ENCODE data around the gene FOXS1.

FOXS1 gene

GRCh38 chr20:31841928-31842327, 3.5 kb downstream of the FOXS1 start:
- 69% methylated on average over 8 of the region's 8 CpGs for WGBS
- no peaks in the 10 kb centered on the region for H3K9me3 ChIP-seq (ENCODE audit: control insufficient read depth, low read length)
- no peak overlapping the region for H3K4ac ChIP-seq (ENCODE audit: low read depth in 1 of 2, low read length in 2 of 2)
- peak overlapping the region; percentile 30 for H2BK15ac ChIP-seq (ENCODE audit: low read depth, poor library complexity, severe bottlenecking)
- no peak overlapping the region for H4K91ac ChIP-seq (ENCODE audit: low read length)
- H3K4me2 ChIP-seq (ENCODE audit: low read length, poor library complexity, severe bottlenecking), result peak overlapping the region; percentile 5
- H2AK5ac ChIP-seq (ENCODE audit: low read length, severe bottlenecking), result peak overlapping the region; percentile 91
- H2BK120ac ChIP-seq (ENCODE audit: low read depth, low read length), result no peak overlapping the region
- H2BK12ac ChIP-seq (ENCODE audit: low read length in 2 of 2), result no peak overlapping the region
- peaks cover 0 to 3% of the 10 kb centered on the region in 2 experiments for H3K36me3 ChIP-seq (ENCODE audit: control insufficient read depth in 1 of 2, insufficient read depth in 2 of 2, low read depth in 1 of 2, low read length in 2 of 2)
- no peak overlapping the region for H4K8ac ChIP-seq (ENCODE audit: low read length)
- H3K18ac ChIP-seq (ENCODE audit: low read depth in 1 of 2, low read length in 2 of 2), result peak overlapping the region in 1 of 2 experiments; percentile 49
- H3K9ac ChIP-seq (ENCODE audit: low read length), result no peak overlapping the region
- no peaks in the 10 kb centered on the region for H3K79me1 ChIP-seq (replicated peaks; ENCODE audit: low read length, poor library complexity, severe bottlenecking)
- H3K27ac ChIP-seq (ENCODE audit: low read length, poor library complexity, severe bottlenecking), result peak overlapping the region; percentile 60
- DNase-seq, result peak; percentile 43
- no peak overlapping the region for H2AFZ ChIP-seq (ENCODE audit: low read depth, low read length)
- peak overlapping the region; percentile 19 for H2BK5ac ChIP-seq (ENCODE audit: low read depth, low read length, poor library complexity, severe bottlenecking)
- peaks cover 2 to 60% of the 10 kb centered on the region in 2 experiments for H3K27me3 ChIP-seq (ENCODE audit: control insufficient read depth in 1 of 2, insufficient read depth in 1 of 2, low read length in 2 of 2)
- no peak overlapping the region for H3K4me3 ChIP-seq (ENCODE audit: insufficient read depth in 1 of 2, low read depth in 1 of 2, low read length in 2 of 2)
- no peak overlapping the region for H3K23ac ChIP-seq (ENCODE audit: low read length in 2 of 2)
- peaks cover 75% of the 10 kb centered on the region for H3K4me1 ChIP-seq (ENCODE audit: control insufficient read depth, insufficient read depth, low read depth, low read length)
- peak overlapping the region in 1 of 2 experiments; percentile 47 for H3K14ac ChIP-seq (ENCODE audit: low read length in 2 of 2)

- no peak overlapping the region for H3K4me2 ChIP-seq (ENCODE audit: low read length, poor library complexity, severe bottlenecking)
- peak overlapping the region in 1 of 2 experiments; percentile 47 for H3K14ac ChIP-seq (ENCODE audit: low read length in 2 of 2)
- H2AFZ ChIP-seq (ENCODE audit: low read depth, low read length), result no peak overlapping the region
- H3K36me3 ChIP-seq (ENCODE audit: control insufficient read depth in 1 of 2, insufficient read depth in 2 of 2, low read depth in 1 of 2, low read length in 2 of 2), result peaks cover 0 to 3% of the 10 kb centered on the region in 2 experiments
- peak overlapping the region; percentile 60 for H3K27ac ChIP-seq (ENCODE audit: low read length, poor library complexity, severe bottlenecking)
- H3K9me3 ChIP-seq (ENCODE audit: control insufficient read depth, low read length), result no peaks in the 10 kb centered on the region
- no peak overlapping the region for H4K8ac ChIP-seq (ENCODE audit: low read length)
- no peak overlapping the region for H2BK12ac ChIP-seq (ENCODE audit: low read length in 2 of 2)
- H2AK5ac ChIP-seq (ENCODE audit: low read length, severe bottlenecking), result peak overlapping the region; percentile 91
- H2BK15ac ChIP-seq (ENCODE audit: low read depth, poor library complexity, severe bottlenecking), result peak overlapping the region; percentile 30
- H3K79me1 ChIP-seq (replicated peaks; ENCODE audit: low read length, poor library complexity, severe bottlenecking), result no peaks in the 10 kb centered on the region
- H3K9ac ChIP-seq (ENCODE audit: low read length), result no peak overlapping the region
- H3K18ac ChIP-seq (ENCODE audit: low read depth in 1 of 2, low read length in 2 of 2), result peak overlapping the region in 1 of 2 experiments; percentile 49
- peaks cover 81% of the 10 kb centered on the region for H3K4me1 ChIP-seq (ENCODE audit: control insufficient read depth, insufficient read depth, low read depth, low read length)
- no peak overlapping the region for H2BK120ac ChIP-seq (ENCODE audit: low read depth, low read length)
- no peak overlapping the region for H3K4me3 ChIP-seq (ENCODE audit: insufficient read depth in 1 of 2, low read depth in 1 of 2, low read length in 2 of 2)
- H3K23ac ChIP-seq (ENCODE audit: low read length in 2 of 2), result no peak overlapping the region
- no peak for DNase-seq
- H3K4ac ChIP-seq (ENCODE audit: low read depth in 1 of 2, low read length in 2 of 2), result no peak overlapping the region
- H4K91ac ChIP-seq (ENCODE audit: low read length), result no peak overlapping the region
- peak overlapping the region; percentile 19 for H2BK5ac ChIP-seq (ENCODE audit: low read depth, low read length, poor library complexity, severe bottlenecking)
- WGBS, result 86% methylated on average over 15 of the region's 15 CpGs
- H3K27me3 ChIP-seq (ENCODE audit: control insufficient read depth in 1 of 2, insufficient read depth in 1 of 2, low read length in 2 of 2), result peaks cover 0 to 57% of the 10 kb centered on the region in 2 experiments
Observed at GRCh38 chr20:31840906-31841816, 4.2 kb downstream of the FOXS1 start.

GRCh38 chr20:31839782-31840487, 5.5 kb downstream of the FOXS1 start:
- 65% methylated on average over 5 of the region's 5 CpGs for WGBS
- no peak overlapping the region for H2BK5ac ChIP-seq (ENCODE audit: low read depth, low read length, poor library complexity, severe bottlenecking)
- H3K36me3 ChIP-seq (ENCODE audit: control insufficient read depth in 1 of 2, insufficient read depth in 2 of 2, low read depth in 1 of 2, low read length in 2 of 2), result no peaks in the 10 kb centered on the region

More at GRCh38 chr20:31839782-31840487, 5.5 kb downstream of the FOXS1 start:
- H3K4me3 ChIP-seq (ENCODE audit: insufficient read depth in 1 of 2, low read depth in 1 of 2, low read length in 2 of 2), result no peak overlapping the region
- H2BK12ac ChIP-seq (ENCODE audit: low read length in 2 of 2), result no peak overlapping the region
- no peak overlapping the region for H4K91ac ChIP-seq (ENCODE audit: low read length)
- H2BK120ac ChIP-seq (ENCODE audit: low read depth, low read length), result no peak overlapping the region
- no peak overlapping the region for H3K4ac ChIP-seq (ENCODE audit: low read depth in 1 of 2, low read length in 2 of 2)
- H4K8ac ChIP-seq (ENCODE audit: low read length), result no peak overlapping the region
- H2BK15ac ChIP-seq (ENCODE audit: low read depth, poor library complexity, severe bottlenecking), result no peak overlapping the region
- H3K27ac ChIP-seq (ENCODE audit: low read length, poor library complexity, severe bottlenecking), result no peak overlapping the region
- H3K79me1 ChIP-seq (replicated peaks; ENCODE audit: low read length, poor library complexity, severe bottlenecking), result no peaks in the 10 kb centered on the region
- peaks cover 0 to 57% of the 10 kb centered on the region in 2 experiments for H3K27me3 ChIP-seq (ENCODE audit: control insufficient read depth in 1 of 2, insufficient read depth in 1 of 2, low read length in 2 of 2)
- no peak overlapping the region for H3K23ac ChIP-seq (ENCODE audit: low read length in 2 of 2)
- no peak overlapping the region for H3K14ac ChIP-seq (ENCODE audit: low read length in 2 of 2)
- peaks cover 82% of the 10 kb centered on the region for H3K4me1 ChIP-seq (ENCODE audit: control insufficient read depth, insufficient read depth, low read depth, low read length)
- no peak overlapping the region for H3K9ac ChIP-seq (ENCODE audit: low read length)
- H2AK5ac ChIP-seq (ENCODE audit: low read length, severe bottlenecking), result peak overlapping the region; percentile 45
- no peak overlapping the region for H2AFZ ChIP-seq (ENCODE audit: low read depth, low read length)
- DNase-seq, result peak; percentile 55
- no peaks in the 10 kb centered on the region for H3K9me3 ChIP-seq (ENCODE audit: control insufficient read depth, low read length)
- no peak overlapping the region for H3K4me2 ChIP-seq (ENCODE audit: low read length, poor library complexity, severe bottlenecking)
- no peak overlapping the region for H3K18ac ChIP-seq (ENCODE audit: low read depth in 1 of 2, low read length in 2 of 2)
